PC-9 (cell line): ENCODE results near the gene CACNA1D.

Experiments used
- EZH2 ChIP-seq: fragments of 200-600 bp; sonication (generic); IDR thresholded peaks from 2 replicates; pipeline ENCODE4 v1.8.0; 2017; ENCODE audit warnings: antibody characterized with exemption, low read depth
- TF ChIP-seq, protein P1 (sequence below): fragments of 200-600 bp; sonication (generic); conservative IDR thresholded peaks from 2 replicates; pipeline ENCODE4 v1.6.1; 2017; ENCODE audit warnings: mixed run types, antibody characterized with exemption, mild to moderate bottlenecking, moderate library complexity

DNA sequence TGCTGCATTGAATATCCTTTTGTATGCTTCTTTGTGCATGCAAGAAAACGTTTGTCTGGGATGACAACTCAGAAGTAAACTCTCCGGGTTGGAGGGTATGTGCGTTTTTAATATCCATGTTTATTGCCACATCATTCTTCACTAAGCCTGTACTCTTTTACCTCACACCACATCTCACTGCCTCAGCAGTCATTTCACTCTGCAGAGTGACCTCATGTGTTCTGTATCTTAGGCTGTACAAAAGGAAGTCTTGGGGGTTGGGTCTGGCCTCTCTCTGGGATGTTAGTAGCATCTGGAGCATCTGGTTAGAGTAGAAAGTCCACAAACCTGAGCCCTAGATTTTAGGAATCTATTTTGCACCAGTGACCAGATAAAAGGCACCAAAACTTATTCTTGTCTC is 16.1 kb downstream of the CACNA1D start:
- no peak for TF ChIP-seq EZH2
- TF ChIP-seq, protein P1, sequence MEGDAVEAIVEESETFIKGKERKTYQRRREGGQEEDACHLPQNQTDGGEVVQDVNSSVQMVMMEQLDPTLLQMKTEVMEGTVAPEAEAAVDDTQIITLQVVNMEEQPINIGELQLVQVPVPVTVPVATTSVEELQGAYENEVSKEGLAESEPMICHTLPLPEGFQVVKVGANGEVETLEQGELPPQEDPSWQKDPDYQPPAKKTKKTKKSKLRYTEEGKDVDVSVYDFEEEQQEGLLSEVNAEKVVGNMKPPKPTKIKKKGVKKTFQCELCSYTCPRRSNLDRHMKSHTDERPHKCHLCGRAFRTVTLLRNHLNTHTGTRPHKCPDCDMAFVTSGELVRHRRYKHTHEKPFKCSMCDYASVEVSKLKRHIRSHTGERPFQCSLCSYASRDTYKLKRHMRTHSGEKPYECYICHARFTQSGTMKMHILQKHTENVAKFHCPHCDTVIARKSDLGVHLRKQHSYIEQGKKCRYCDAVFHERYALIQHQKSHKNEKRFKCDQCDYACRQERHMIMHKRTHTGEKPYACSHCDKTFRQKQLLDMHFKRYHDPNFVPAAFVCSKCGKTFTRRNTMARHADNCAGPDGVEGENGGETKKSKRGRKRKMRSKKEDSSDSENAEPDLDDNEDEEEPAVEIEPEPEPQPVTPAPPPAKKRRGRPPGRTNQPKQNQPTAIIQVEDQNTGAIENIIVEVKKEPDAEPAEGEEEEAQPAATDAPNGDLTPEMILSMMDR = no peak
